Central memory CD4-positive, alpha-beta T cell (primary cell): ENCODE results near the gene C20orf204.

ENCODE experiments used
- DNase-seq: peaks from one replicate; pipeline ENCODE4 v3.0.0; 2022

Gene C20orf204

GRCh38 chr20:64056889-64057627 is 21.1 kb downstream of the C20orf204 start:
- DNase-seq: no peak

GRCh38 chr20:64057628-64058498 is 21.9 kb downstream of the C20orf204 start:
- peak; percentile 58 for DNase-seq

GRCh38 chr20:64058536-64058935 is 22.6 kb downstream of the C20orf204 start:
- no peak for DNase-seq

GRCh38 chr20:64062276-64062595 is 26.3 kb downstream of the C20orf204 start:
- DNase-seq: no peak

- DNase-seq: peak; percentile 89
Measured at GRCh38 chr20:64062596-64063388, 26.8 kb downstream of the C20orf204 start, which contains the start of gene TCEA2. Gene TCEA2 (plus strand): TSS chr20:64063198. CDS start chr20:64063313, 115 bp downstream.

- no peak for DNase-seq
Measured at GRCh38 chr20:64063389-64064144, 27.6 kb downstream of the C20orf204 start.

- DNase-seq: no peak
Measured at GRCh38 chr20:64064145-64064698, 28.2 kb downstream of the C20orf204 start.

- no peak for DNase-seq
Measured at GRCh38 chr20:64065062-64065973, 29.3 kb downstream of the C20orf204 start.

GRCh38 chr20:64065974-64066343 is 30.0 kb downstream of the C20orf204 start:
- peak; percentile 78 for DNase-seq

GRCh38 chr20:64067005-64067632 is 31.1 kb downstream of the C20orf204 start:
- DNase-seq: no peak

- DNase-seq: no peak
Measured at GRCh38 chr20:64067733-64068307, 31.8 kb downstream of the C20orf204 start.

- DNase-seq: no peak
Measured at GRCh38 chr20:64068386-64069208, 32.6 kb downstream of the C20orf204 start.

- DNase-seq: no peak
Measured at GRCh38 chr20:64069209-64069613, 33.2 kb downstream of the C20orf204 start.

GRCh38 chr20:64069614-64070243 is 33.7 kb downstream of the C20orf204 start:
- no peak for DNase-seq

GRCh38 chr20:64070244-64070993 is 34.4 kb downstream of the C20orf204 start:
- DNase-seq: no peak

- DNase-seq: no peak
Measured at GRCh38 chr20:64071341-64072332, 35.7 kb downstream of the C20orf204 start.
